Thoracic aorta endothelial cell (primary cell): Measurements from ENCODE around the gene PMPCA. TPM values are rescaled to one million over a fixed set of nuclear protein-coding genes. Genes with fewer than 3 reads are reported as not detected.

Source experiments
- total RNA-seq: library from RNA; depleted of rRNA; stranded (reverse); fragments of >200 nt; gene quantifications from 2 replicates; pipeline ENCODE4 v1.2.3, GENCODE V29; 2012

Gene PMPCA
- 62.0 and 75.5 TPM in 2 replicates for total RNA-seq

GRCh38 chr9:136410500-136411287 is at the start of gene PMPCA, which contains the start of gene ENTR1:
PMPCA (plus strand) TSS chr9:136410658; CDS start chr9:136410669, 11 bp downstream.
ENTR1 (minus strand) TSS chr9:136410614; CDS start chr9:136410397, 217 bp downstream.

GRCh38 chr9:136363106-136363948 is 47.1 kb upstream of the PMPCA start, which contains the start of gene DNLZ:
DNLZ (minus strand) TSS chr9:136363744; CDS start chr9:136363714, 30 bp downstream.

GRCh38 chr9:136373300-136374182 is 36.9 kb upstream of the PMPCA start, which contains the start of gene CARD9:
CARD9 (minus strand) TSS chr9:136373669; CDS start chr9:136372078, 1,591 bp downstream.

GRCh38 chr9:136400038-136400834 is 10.2 kb upstream of the PMPCA start, which contains the start of gene SNAPC4:
SNAPC4 (minus strand) TSS chr9:136400170; CDS start chr9:136398428, 1,742 bp downstream.

GRCh38 chr9:136439481-136440408 is 29.3 kb downstream of the PMPCA start, which contains the start of gene INPP5E:
INPP5E (minus strand) TSS chr9:136439845; CDS start chr9:136439419, 426 bp downstream.

Other genes starting within 250 kb of the PMPCA start
- gene LHX3, start 205.5 kb upstream of the PMPCA start, total RNA-seq: not detected in 2 replicates
- 14.4 and 23.5 TPM in 2 replicates for gene QSOX2, start 164.8 kb upstream of the PMPCA start, total RNA-seq
- gene CCDC187, start 106.6 kb upstream of the PMPCA start, total RNA-seq: not detected in 2 replicates
- gene GPSM1, start 83.1 kb upstream of the PMPCA start, total RNA-seq: 22.3 and 29.4 TPM in 2 replicates
- 6.3 and 7.8 TPM in 2 replicates for gene DNLZ, start 46.9 kb upstream of the PMPCA start, total RNA-seq
- 0.40 and 0.57 TPM in 2 replicates for gene CARD9, start 37.0 kb upstream of the PMPCA start, total RNA-seq
- gene SNAPC4, start 10.5 kb upstream of the PMPCA start, total RNA-seq: 16.8 and 18.4 TPM in 2 replicates
- 37.5 and 42.8 TPM in 2 replicates for gene ENTR1, start within 50 bp of the PMPCA start, total RNA-seq
- gene INPP5E, start 29.2 kb downstream of the PMPCA start, total RNA-seq: 10.1 and 13.7 TPM in 2 replicates
- 56.5 and 57.2 TPM in 2 replicates for gene SEC16A, start 72.4 kb downstream of the PMPCA start, total RNA-seq
- 116 and 138 TPM in 2 replicates for gene NOTCH1, start 135.4 kb downstream of the PMPCA start, total RNA-seq